T-helper 1 cell treated with Interleukin-12 subunit alpha and Interleukin-12 subunit beta and Interleukin-4 antibody, amounts not matched to agents 30 μg/mL and 1 μg/mL, for 36 hours (primary cell): Measurements from ENCODE around the gene LGI2.
"Not testable (repeated sequence)": the region's sequence is repeated elsewhere in the genome, so short reads cannot be mapped to it uniquely, and the experiment has no call there.

Experiments
- H3K27ac Mint-ChIP-seq: one replicate; pipeline ENCODE4 v1.8.0; 2021; ENCODE audit warnings: mild to moderate bottlenecking, mixed read lengths
- H3K27me3 Mint-ChIP-seq: one replicate; pipeline ENCODE4 v1.8.0; 2021; ENCODE audit warnings: low read depth, mixed read lengths
- H3K36me3 Mint-ChIP-seq: one replicate; pipeline ENCODE4 v1.8.0; 2021; ENCODE audit warnings: low read depth, mixed read lengths
- H3K4me1 Mint-ChIP-seq: one replicate; pipeline ENCODE4 v1.8.0; 2021; ENCODE audit warnings: low read depth, mixed read lengths
- H3K4me3 Mint-ChIP-seq: one replicate; pipeline ENCODE4 v1.8.0; 2021; ENCODE audit warnings: mild to moderate bottlenecking, moderate library complexity, mixed read lengths
- H3K9me3 Mint-ChIP-seq: one replicate; pipeline ENCODE4 v1.8.0; 2021; ENCODE audit warnings: mixed read lengths

Gene LGI2

DNA sequence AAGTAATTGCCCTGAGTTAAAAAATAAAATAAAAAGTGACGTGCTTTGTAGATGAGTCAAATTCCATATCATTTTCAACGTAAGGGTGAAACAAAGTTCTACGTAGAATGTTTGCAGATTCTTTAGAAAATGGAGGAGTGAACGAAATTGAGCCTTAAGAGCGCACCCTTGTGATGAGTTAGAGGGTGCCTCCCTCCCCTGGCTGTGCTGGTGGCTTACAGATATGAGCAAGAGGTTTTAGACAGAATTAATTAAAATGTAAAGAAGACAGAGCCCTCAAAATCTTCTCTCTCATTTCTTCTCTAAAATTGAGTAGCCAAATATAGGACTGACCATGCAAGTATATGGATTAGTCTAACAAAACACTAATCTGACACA, 30.2 kb upstream of the LGI2 start:
- H3K9me3 Mint-ChIP-seq = no peaks in the 10 kb centered on the region
- no peak overlapping the region for H3K27ac Mint-ChIP-seq
- H3K27me3 Mint-ChIP-seq = no peaks in the 10 kb centered on the region
- no peaks in the 10 kb centered on the region for H3K4me1 Mint-ChIP-seq
- H3K4me3 Mint-ChIP-seq = no peak overlapping the region
- no peaks in the 10 kb centered on the region for H3K36me3 Mint-ChIP-seq

DNA sequence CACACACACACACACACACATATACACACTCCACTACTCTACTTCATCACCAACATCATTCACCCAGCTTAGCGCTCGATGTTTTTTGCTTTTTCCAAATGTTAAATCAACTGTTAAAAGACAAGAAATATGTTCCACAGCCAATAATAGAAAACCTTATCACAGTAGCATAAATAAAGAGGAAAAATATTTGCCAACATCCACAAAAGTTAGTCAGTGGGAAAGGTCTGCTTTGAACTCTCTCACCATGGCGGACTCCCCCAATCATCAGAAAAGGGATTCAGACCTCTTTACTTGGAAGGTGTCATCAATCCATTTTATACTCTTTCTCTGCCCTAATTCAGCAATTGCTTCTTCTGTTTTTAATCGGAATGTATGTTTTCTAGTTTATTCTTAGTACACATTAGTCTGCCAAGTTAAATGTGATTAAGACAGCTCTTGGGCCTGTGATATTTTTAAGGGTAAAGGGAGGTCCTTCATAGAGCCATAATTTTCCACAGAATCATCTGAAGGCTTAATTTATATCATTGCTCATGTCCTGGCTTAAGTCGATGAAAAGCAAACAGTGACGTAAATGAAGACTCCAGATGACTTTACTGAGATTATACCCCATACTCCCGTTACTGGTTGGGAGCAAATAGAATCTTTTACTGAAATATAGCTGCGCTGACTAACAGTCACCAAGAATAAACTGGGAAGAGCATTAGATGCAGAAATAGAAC, 29.7 kb upstream of the LGI2 start:
- Mint-ChIP-seq H3K4me3 (no peak overlapping the region), H3K36me3 (no peaks in the 10 kb centered on the region), H3K4me1 (no peaks in the 10 kb centered on the region), H3K27ac (no peak overlapping the region), H3K27me3 (no peaks in the 10 kb centered on the region), H3K9me3 (no peaks in the 10 kb centered on the region)

DNA sequence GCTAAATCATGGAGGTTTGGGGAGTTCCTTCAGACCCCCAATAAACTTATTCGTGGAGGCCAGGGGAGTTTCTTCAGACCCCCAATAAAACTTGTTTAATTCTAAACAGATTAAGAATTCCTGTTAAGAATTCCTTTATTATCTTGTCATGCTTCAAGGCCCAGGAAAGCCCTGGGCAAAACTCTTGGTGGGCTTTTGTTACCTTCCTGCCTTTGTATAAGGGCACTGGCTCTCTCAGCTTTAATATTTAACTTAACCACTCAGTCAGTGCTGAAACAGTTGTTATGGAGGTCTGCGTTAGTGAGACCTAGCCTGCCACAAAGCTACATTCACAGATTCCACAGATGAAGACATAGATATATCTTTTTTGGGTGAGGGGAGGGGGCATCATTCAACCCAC, 29.0 kb upstream of the LGI2 start:
- Mint-ChIP-seq H3K27ac (no peak overlapping the region), H3K4me3 (no peak overlapping the region), H3K4me1 (no peaks in the 10 kb centered on the region), H3K27me3 (no peaks in the 10 kb centered on the region), H3K36me3 (no peaks in the 10 kb centered on the region), H3K9me3 (no peaks in the 10 kb centered on the region)

DNA sequence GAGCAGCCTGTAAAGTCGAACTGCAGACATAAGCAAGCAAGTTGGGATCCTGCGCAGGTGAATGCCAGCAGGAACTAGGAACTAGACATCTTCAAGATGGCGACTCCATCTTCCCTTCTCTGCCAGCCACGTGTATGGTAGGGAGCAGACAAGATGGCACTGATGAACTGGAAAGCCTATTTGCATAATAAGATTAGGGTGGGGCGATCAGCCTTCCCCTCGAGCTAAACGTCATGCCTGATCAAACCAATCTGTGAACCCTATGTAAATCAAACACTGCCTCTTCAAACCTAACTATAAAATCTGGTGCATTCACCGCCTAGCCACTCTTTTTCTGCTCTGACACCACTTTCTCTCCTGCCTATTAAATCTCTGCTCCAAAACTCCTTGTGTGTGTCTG, 28.1 kb upstream of the LGI2 start:
- Mint-ChIP-seq H3K27me3 (no peaks in the 10 kb centered on the region), H3K4me1 (no peaks in the 10 kb centered on the region), H3K9me3 (no peaks in the 10 kb centered on the region), H3K27ac (no peak overlapping the region), H3K36me3 (no peaks in the 10 kb centered on the region), H3K4me3 (no peak overlapping the region)

DNA sequence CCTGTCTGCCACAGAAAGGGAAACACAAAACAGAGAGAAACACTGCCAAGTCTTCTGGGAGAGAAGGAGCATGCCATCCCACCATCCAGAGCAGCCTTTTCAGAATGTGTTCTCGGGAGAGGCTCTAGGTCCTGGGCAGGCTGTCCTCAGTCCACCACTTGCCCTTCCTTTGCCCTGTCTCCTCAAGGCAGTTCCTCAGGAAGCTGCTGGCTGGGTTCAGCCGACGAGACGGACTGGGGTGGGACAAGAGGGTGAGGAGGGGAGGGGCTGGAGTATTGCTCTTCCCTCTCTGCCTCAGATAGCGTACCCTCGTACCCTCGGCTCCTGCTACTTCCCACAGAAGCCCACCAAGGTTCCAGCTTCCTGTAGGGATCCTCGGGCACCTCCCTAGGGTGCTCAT, 26.6 kb upstream of the LGI2 start:
- no peaks in the 10 kb centered on the region for H3K27me3 Mint-ChIP-seq
- no peaks in the 10 kb centered on the region for H3K36me3 Mint-ChIP-seq
- no peak overlapping the region for H3K4me3 Mint-ChIP-seq
- no peaks in the 10 kb centered on the region for H3K4me1 Mint-ChIP-seq
- no peak overlapping the region for H3K27ac Mint-ChIP-seq
- no peaks in the 10 kb centered on the region for H3K9me3 Mint-ChIP-seq

DNA sequence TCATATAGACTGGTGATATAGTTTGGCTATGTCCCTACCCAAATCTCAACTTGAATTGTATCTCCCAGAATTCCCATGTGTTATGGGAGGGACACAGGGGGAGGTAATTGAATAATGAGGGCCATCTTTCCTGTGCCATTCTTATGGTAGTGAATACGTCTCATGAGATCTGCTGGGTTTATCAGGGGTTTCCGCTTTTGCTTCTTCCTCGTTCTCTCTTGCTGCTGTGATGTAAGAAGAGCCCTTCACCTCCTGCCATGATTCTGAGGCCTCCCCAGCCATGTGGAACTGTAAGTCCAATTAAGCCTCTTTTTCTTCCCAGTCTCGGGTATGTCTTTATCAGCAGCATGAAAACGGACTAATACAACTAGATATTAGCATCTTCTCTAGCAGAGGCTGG, 21.3 kb upstream of the LGI2 start:
- H3K27me3 Mint-ChIP-seq, H3K27ac Mint-ChIP-seq, H3K36me3 Mint-ChIP-seq, H3K4me1 Mint-ChIP-seq, H3K9me3 Mint-ChIP-seq, H3K4me3 Mint-ChIP-seq: not testable (repeated sequence)

DNA sequence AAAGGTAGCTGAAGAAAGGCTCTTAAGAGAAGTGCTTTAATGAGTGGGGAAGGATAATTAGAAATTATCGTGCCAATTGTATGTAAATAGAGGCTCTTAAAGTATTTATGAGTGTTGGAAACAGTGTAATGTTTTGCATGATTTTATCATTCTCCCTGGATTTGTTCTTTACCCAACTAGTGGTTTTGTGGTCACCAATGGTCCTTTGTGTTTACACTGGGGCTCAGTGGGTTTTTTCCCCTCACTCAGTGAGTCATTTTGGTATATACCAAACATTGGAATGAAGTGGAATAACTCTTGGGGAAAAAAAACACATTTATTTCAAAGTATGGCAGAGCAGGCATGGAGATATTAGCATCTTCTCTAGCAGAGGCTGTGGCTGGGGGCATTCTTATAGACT, 20.8 kb upstream of the LGI2 start:
- Mint-ChIP-seq H3K36me3 (no peaks in the 10 kb centered on the region), H3K4me3 (no peak overlapping the region), H3K9me3 (no peaks in the 10 kb centered on the region), H3K27ac (no peak overlapping the region), H3K4me1 (peaks cover 2% of the 10 kb centered on the region), H3K27me3 (no peaks in the 10 kb centered on the region)

DNA sequence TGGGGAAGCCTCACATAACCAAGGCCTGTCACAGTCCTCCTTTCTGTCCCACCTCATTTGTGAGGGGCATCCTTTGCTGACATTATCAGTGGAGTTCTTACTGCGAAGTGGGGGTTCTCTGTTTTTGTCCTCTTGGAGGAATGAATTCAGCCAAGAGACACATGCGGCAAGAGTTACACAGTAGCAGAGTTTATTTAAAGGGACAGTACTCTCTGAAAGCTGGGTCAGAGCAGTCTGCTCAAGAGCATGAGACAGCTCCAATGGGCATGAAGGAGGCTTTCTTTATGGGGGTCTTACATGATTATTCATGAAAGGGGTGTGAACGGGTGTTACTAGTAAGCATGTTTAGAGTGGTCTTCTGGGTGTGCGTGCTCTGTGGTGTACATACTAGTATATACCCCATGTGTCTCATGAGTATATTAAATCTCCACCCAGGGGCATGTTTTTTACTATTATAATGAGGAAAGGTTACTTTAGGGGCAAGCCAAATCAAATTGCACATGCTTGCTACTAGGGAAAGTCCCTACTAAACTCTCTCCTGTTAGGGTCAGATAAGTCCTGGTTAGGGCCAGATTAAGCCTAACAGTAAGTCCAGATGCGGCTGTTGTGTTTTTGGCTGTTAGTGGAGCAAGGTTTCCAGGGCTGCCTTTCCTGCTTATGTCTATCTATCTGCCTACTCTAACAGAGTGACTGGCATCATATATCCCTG, 19.8 kb upstream of the LGI2 start:
- Mint-ChIP-seq H3K4me1 (peaks cover 2% of the 10 kb centered on the region), H3K4me3 (no peak overlapping the region), H3K36me3 (no peaks in the 10 kb centered on the region), H3K9me3 (no peaks in the 10 kb centered on the region), H3K27ac (no peak overlapping the region), H3K27me3 (no peaks in the 10 kb centered on the region)

DNA sequence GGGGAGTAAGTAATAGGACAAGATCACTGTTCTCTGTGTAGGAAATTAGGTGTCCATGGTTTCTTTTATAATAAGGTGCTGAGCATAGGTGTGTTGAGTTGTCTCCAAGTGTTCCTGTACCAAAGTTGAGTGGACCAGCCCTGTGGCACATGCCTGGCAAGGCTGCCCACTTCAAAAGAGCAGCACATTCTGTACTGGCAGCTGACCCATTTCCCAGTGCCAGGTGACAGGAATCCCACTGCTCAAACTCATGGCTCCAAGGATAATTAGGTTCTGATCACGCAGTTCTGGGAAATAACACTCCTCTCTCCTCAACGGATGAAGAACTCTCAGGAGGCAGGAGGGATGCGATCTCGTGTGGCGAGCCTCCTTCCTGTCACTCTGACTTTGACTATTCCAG, 12.8 kb upstream of the LGI2 start:
- no peak overlapping the region for H3K27ac Mint-ChIP-seq
- H3K4me3 Mint-ChIP-seq = no peak overlapping the region
- no peaks in the 10 kb centered on the region for H3K4me1 Mint-ChIP-seq
- H3K9me3 Mint-ChIP-seq = no peaks in the 10 kb centered on the region
- no peaks in the 10 kb centered on the region for H3K36me3 Mint-ChIP-seq
- no peaks in the 10 kb centered on the region for H3K27me3 Mint-ChIP-seq

DNA sequence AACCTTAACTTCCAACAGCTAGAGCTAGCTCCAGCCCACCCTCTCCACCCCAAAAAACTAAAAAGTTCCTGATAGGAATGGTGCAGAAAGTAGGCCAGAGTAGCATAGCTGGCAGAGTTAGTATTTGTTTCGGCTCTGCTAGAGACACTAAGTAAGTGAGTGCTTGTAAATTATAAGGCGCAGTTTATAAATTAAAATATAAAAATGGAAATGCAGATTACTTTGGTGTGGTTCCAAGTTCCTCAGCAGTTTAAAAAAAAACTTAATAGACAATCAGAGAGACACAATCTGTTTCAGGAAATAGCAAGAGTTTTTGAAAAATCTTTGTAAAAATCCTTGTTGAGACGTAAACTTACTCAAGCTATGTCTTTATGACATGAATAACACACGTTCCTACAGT, 2.8 kb upstream of the LGI2 start:
- H3K9me3 Mint-ChIP-seq = no peaks in the 10 kb centered on the region
- H3K36me3 Mint-ChIP-seq = no peaks in the 10 kb centered on the region
- no peak overlapping the region for H3K27ac Mint-ChIP-seq
- H3K27me3 Mint-ChIP-seq = peaks cover 63% of the 10 kb centered on the region
- H3K4me3 Mint-ChIP-seq = no peak overlapping the region
- H3K4me1 Mint-ChIP-seq = no peaks in the 10 kb centered on the region

DNA sequence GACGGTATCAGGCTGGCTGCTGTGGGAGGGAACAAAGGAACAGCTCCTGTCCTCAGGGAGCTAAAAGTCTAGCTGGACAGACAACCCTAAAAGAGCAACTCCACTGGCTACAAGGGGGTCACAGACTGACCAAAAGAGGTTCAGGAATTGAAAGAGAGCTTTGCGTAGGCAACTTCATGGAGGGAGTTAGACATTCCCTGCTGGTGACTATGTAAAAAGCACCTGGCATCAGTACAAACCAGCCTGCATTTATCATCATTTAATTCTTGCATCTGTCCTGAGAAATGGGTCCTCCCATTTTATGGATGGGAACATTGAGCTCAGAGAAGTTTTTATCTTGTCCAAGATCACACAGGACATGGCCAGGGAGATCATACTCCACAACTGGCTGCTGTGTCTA, 1.4 kb upstream of the LGI2 start:
- Mint-ChIP-seq H3K4me3 (no peak overlapping the region), H3K4me1 (no peaks in the 10 kb centered on the region), H3K9me3 (no peaks in the 10 kb centered on the region), H3K27ac (no peak overlapping the region), H3K36me3 (no peaks in the 10 kb centered on the region), H3K27me3 (peaks cover 76% of the 10 kb centered on the region)

DNA sequence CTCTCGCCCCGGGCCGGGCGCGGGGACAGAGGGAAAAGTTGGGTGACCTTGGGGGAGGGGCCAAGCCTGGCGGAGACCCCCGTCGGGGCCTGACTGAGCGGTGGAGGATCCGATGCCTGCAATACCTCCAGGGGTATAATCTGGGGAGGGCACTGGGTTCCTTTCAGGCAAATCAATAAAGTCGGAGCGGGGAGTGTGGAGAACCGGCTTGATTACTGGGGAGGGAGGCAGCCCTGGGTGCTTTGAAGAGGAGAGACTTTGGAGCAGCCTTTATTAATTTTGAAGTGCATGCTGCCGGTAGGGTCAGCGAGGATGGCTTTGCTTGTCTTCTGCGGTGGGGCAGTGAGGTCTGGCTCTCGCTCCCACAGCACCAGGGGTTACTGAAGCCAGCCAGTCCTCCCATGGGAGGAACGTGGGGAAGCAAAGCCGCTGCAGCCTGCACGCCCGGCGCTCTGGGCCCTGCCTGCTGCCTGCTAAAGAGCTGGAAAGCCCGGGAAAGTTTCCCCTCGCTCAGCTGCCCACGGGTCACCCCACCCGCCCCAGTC, 403 bp upstream of the LGI2 start:
- H3K36me3 Mint-ChIP-seq = no peaks in the 10 kb centered on the region
- no peak overlapping the region for H3K27ac Mint-ChIP-seq
- no peak overlapping the region for H3K4me3 Mint-ChIP-seq
- no peaks in the 10 kb centered on the region for H3K9me3 Mint-ChIP-seq
- peaks cover 76% of the 10 kb centered on the region for H3K27me3 Mint-ChIP-seq
- H3K4me1 Mint-ChIP-seq = no peaks in the 10 kb centered on the region

DNA sequence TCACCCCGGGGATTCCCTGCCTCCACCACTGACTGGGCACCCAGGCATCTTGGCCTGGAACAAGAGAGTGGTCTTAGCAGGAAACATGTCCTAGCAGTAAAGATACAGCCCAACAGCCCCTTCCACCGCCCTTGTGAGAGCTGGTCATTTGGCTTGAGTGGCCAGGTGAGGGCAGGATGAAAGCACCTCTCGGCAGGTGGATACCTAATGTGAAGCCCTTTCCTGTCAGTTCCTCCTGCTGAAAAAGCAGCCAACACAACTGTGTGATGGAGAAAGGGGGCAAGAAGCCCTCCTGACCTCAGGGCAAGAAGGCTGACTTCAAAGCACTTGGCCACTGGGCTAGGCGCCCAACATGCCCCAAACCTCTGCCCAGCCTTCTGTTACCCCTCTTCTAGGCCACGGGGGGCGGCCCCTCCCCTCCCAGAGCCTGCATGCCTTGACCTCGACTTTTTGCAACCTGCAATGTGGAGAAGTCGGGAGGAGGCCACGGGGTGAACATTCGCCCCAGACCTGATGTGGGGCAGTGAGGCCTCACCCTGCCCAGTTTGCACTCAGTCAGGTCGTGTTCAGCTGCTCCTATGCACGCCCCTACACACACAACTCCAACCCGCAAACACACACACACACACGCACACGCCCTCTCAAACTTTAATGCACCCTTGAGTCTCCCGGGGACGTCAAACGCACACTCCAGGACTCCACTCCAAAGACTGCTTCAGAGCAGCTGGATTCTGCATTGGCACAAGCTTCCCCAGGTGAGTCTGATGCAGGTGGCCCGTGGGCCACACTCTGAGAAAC, 1.1 kb downstream of the LGI2 start:
- Mint-ChIP-seq H3K4me1 (no peaks in the 10 kb centered on the region), H3K27me3 (peaks cover 70% of the 10 kb centered on the region), H3K27ac (no peak overlapping the region), H3K4me3 (no peak overlapping the region), H3K36me3 (no peaks in the 10 kb centered on the region), H3K9me3 (no peaks in the 10 kb centered on the region)

DNA sequence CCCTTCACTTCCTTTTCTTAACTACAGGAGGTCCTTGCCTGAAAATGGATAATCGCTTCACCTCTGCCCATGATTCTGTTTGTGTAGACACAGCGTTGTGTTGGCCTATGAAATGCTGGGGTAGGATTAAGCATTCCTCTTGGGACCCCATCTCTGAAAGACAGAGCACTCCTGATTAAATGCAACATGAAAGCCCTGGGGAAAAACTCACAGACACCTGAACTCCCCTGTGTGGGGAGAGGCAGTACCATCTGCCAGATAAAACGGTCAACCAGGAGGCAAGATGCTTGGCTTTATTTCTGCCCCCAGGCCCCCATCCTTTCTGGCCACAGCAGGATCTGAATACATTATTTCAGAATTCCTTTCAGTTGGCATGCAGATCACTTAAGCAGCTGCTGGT, 1.9 kb downstream of the LGI2 start:
- H3K36me3 Mint-ChIP-seq = no peaks in the 10 kb centered on the region
- no peak overlapping the region for H3K27ac Mint-ChIP-seq
- H3K27me3 Mint-ChIP-seq = peaks cover 71% of the 10 kb centered on the region
- H3K4me3 Mint-ChIP-seq = no peak overlapping the region
- no peaks in the 10 kb centered on the region for H3K9me3 Mint-ChIP-seq
- no peaks in the 10 kb centered on the region for H3K4me1 Mint-ChIP-seq

DNA sequence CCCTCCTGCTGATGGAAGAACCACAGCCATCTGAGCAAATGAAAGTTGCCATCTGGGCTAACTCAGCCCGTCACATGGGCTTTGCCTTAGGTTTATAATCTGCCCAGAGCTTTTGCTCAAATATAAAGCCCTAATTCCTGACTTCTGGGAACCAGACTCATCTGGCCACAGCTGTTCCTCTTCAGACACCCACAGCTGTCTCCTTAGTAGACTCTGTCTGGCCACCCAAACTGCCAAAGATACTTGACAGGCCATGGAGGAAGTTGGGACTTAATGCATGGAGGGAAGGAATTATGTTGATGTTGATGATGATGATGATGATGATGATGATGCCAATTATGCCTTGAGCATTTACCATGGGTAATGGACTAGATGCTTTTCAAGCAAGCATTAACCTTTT, 8.0 kb downstream of the LGI2 start:
- Mint-ChIP-seq H3K27me3 (peaks cover 22% of the 10 kb centered on the region), H3K36me3 (no peaks in the 10 kb centered on the region), H3K4me1 (no peaks in the 10 kb centered on the region), H3K4me3 (no peak overlapping the region), H3K27ac (no peak overlapping the region), H3K9me3 (no peaks in the 10 kb centered on the region)
